ENCODE results near the gene FAM171A1.
A peak's percentile ranks its signal among the peaks of the same experiment; 100 is the strongest.
"Not testable (repeated sequence)": the region's sequence is repeated elsewhere in the genome, so short reads cannot be mapped to it uniquely, and the experiment has no call there.

Gene FAM171A1

GRCh38 chr10:15370856-15371701, at the start of gene FAM171A1:
Gene FAM171A1, minus strand, starts transcription at chr10:15371289. Its CDS starts 237 bp downstream, at chr10:15371052.
- peak; percentile 63 to 71 for DNase-seq

- DNase-seq = no peak
These were observed 49.8 kb upstream of the FAM171A1 start for GRCh38 chr10:15420858-15421257.

- DNase-seq = peak in 1 of 2 experiments; percentile 33
These were observed 48.3 kb upstream of the FAM171A1 start for GRCh38 chr10:15419279-15419874.

GRCh38 chr10:15416034-15416433, 44.9 kb upstream of the FAM171A1 start:
- no peak for DNase-seq

- no peak for DNase-seq
These were observed 39.9 kb upstream of the FAM171A1 start for GRCh38 chr10:15411010-15411409.

- not testable (repeated sequence) for DNase-seq
These were observed 38.3 kb upstream of the FAM171A1 start for GRCh38 chr10:15409350-15409749.

GRCh38 chr10:15408557-15408956, 37.5 kb upstream of the FAM171A1 start:
- no peak for DNase-seq

GRCh38 chr10:15405319-15405718, 34.2 kb upstream of the FAM171A1 start:
- DNase-seq = no peak

GRCh38 chr10:15401382-15401781, 30.3 kb upstream of the FAM171A1 start:
- no peak for DNase-seq

GRCh38 chr10:15400461-15400860, 29.4 kb upstream of the FAM171A1 start:
- not testable (repeated sequence) for DNase-seq

- no peak for DNase-seq
These were observed 28.1 kb upstream of the FAM171A1 start for GRCh38 chr10:15399060-15399661.

- no peak for DNase-seq
These were observed 24.8 kb upstream of the FAM171A1 start for GRCh38 chr10:15395935-15396334.

- no peak for DNase-seq
These were observed 22.2 kb upstream of the FAM171A1 start for GRCh38 chr10:15393139-15393825.

GRCh38 chr10:15391491-15391890, 20.4 kb upstream of the FAM171A1 start:
- no peak for DNase-seq

GRCh38 chr10:15388172-15388571, 17.1 kb upstream of the FAM171A1 start:
- not testable (repeated sequence) for DNase-seq

- DNase-seq = no peak
These were observed 15.9 kb upstream of the FAM171A1 start for GRCh38 chr10:15387021-15387420.

GRCh38 chr10:15385552-15386455, 14.7 kb upstream of the FAM171A1 start:
- no peak for DNase-seq

- no peak for DNase-seq
These were observed 10.3 kb upstream of the FAM171A1 start for GRCh38 chr10:15381420-15381819.

- DNase-seq = no peak
These were observed 8.0 kb upstream of the FAM171A1 start for GRCh38 chr10:15379078-15379477.

GRCh38 chr10:15378569-15378968, 7.5 kb upstream of the FAM171A1 start:
- DNase-seq = no peak

- no peak for DNase-seq
These were observed 3.5 kb upstream of the FAM171A1 start for GRCh38 chr10:15374566-15374965.

GRCh38 chr10:15374156-15374555, 3.1 kb upstream of the FAM171A1 start:
- DNase-seq = no peak

All from activated T-cell treated with anti-CD3 and anti-CD28 coated beads, Interleukin-2, amount 50 U/mL, for 48 hours (primary cell).